Coronary artery (tissue), 2 donors: ENCODE measurements around the gene PRKAG1.

Experiments used
- DNase-seq: peaks from one replicate; pipeline ENCODE4 v3.0.0-alpha.2; 2017; ENCODE audit warnings: low spot score
- H3K27ac ChIP-seq, 2 donors: fragments of 200-600 bp; sonication (generic); one replicate each; pipeline ENCODE4 v1.5.1; 2016 to 2019
- H3K4me3 ChIP-seq: fragments of 200-600 bp; sonication (generic); 2 replicates; pipeline ENCODE4 v1.5.1; 2016; ENCODE audit warnings: mild to moderate bottlenecking, moderate library complexity
- TF ChIP-seq, protein P1 (sequence below): fragments of 200-600 bp; sonication (generic); IDR thresholded peaks from one replicate; pipeline ENCODE4 v1.5.1; 2019; ENCODE audit warnings: antibody characterized with exemption

The PRKAG1 gene

DNA sequence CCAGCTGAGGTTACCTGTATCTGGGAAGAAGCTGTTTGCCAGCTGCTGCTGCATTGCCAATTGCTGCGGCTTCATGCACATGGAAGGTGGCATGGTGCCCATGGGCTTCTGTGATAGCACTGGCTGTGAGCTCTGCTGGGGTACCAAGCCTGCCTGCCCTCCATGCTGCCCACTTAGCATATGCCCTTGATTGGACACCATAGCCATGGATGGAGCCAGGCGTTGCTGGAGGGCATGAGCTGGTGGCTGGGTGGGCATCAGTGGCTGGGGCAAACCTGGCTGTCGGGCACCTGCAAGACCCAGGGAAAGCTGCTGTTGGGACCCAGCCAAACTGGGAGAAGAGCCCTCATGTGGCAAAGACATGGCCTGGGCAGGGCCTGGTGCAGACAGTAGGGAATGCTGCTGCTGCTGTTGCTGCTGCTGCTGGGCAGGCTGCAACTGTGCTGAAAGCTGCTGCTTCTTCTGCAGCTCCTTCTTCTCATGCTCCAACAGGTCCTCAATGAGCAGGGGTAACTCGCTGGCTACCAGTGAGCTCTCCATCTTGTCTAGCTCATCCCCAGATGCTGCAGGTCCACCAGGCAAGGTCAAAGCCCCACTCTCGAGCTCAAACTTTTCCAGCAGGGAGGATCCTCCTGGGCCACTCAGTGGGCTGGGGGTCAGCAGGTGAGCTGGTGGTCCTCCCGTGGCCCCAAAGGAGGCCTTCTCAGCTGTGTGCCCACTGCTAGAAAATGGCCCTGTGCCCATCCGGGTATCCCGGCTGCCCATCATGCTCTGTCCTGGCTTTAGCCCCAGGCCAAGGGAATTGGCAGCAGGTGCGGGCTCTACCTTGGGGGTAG, 18.8 kb upstream of the PRKAG1 start:
- TF ChIP-seq, protein P1, sequence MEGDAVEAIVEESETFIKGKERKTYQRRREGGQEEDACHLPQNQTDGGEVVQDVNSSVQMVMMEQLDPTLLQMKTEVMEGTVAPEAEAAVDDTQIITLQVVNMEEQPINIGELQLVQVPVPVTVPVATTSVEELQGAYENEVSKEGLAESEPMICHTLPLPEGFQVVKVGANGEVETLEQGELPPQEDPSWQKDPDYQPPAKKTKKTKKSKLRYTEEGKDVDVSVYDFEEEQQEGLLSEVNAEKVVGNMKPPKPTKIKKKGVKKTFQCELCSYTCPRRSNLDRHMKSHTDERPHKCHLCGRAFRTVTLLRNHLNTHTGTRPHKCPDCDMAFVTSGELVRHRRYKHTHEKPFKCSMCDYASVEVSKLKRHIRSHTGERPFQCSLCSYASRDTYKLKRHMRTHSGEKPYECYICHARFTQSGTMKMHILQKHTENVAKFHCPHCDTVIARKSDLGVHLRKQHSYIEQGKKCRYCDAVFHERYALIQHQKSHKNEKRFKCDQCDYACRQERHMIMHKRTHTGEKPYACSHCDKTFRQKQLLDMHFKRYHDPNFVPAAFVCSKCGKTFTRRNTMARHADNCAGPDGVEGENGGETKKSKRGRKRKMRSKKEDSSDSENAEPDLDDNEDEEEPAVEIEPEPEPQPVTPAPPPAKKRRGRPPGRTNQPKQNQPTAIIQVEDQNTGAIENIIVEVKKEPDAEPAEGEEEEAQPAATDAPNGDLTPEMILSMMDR, result no peak
- no peak for DNase-seq
- no peak overlapping the region for H3K4me3 ChIP-seq
- no peak overlapping the region for H3K27ac ChIP-seq

DNA sequence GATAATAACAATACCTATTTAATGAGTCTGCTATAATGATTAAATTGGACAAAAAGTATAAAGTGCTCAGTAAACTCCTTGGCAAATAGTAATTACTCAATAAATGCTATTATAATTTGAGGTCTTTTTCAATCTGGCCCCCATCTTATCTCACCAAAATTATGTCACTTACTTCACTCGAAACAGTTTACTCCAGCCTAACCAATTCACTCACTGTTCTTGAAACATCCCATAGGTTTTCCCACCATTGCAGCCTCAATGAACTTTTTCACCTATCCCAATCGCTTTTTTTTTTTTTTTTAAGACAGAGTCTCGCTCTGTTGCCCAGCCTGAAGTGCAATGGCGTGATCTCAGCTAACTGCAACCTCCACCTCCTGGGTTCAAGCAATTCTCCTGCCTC, 17.5 kb upstream of the PRKAG1 start:
- TF ChIP-seq, protein P1, result no peak
- H3K27ac ChIP-seq, result no peak overlapping the region

DNA sequence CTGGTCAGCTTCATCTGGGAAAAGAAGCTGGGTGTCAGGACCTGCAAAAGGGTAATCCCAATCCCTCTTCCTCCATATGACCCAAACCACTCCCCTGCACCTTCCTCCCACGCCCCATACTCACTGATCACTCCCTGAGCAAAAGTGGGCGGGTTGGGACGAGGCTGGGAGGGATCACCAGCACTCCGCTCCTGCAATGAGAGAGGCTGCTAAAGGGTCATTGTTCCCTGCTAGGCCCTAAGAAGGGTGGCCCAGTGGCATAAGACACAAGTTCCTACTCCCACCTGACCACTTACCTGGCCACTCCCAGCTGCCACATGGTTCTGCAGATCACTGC, 15.7 kb upstream of the PRKAG1 start:
- H3K4me3 ChIP-seq, result no peak overlapping the region
- no peak overlapping the region for H3K27ac ChIP-seq
- TF ChIP-seq, protein P1, result no peak
- DNase-seq, result no peak

More for the DNA sequence above, 17.5 kb upstream of the PRKAG1 start:
- DNase-seq, result no peak
- H3K4me3 ChIP-seq, result no peak overlapping the region

DNA sequence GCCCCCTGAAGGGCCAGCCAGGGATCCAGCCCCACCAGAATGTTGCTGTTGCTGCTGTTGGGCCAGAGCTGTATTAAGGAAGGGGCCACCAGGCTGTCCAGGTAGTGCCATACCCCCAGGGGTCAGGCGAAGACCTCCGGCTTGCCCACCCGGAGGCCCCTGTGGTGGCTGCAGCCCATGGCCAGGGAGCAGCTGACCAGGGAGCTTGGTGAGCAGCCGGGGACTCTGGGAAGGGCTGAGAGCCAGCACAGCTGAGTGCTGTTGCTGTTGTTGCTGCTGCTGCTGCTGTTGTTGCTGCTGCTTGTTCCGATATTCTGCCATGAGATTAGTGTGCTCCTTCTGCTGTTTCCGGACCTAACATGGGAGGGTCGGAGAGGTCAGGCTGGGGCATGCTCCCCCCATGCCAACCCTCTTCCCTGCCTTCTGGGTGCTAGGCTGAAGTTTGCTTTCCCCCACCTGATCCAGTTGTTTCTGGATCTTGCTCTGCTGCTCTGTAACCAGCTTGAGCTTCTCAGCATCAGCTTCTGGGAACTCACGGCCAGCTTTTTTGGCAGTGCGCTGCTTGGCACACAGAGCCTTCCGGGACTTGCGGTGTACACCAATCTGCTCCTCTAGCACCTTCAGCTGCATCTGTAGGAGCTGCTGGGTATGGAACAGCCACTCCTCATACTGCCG, 15.2 kb upstream of the PRKAG1 start:
- TF ChIP-seq, protein P1, result no peak
- H3K27ac ChIP-seq, result no peak overlapping the region
- no peak for DNase-seq
- H3K4me3 ChIP-seq, result no peak overlapping the region

GRCh38 chr12:49032679-49033447, 14.3 kb upstream of the PRKAG1 start:
- Histone ChIP-seq H3K27ac (no peak overlapping the region), H3K4me3 (no peak overlapping the region)
- TF ChIP-seq, protein P1, result no peak
- DNase-seq, result no peak

- TF ChIP-seq, protein P1, result no peak
- Histone ChIP-seq H3K27ac (no peak overlapping the region), H3K4me3 (no peak overlapping the region)
- DNase-seq, result no peak
Measured at GRCh38 chr12:49032276-49032675, 13.7 kb upstream of the PRKAG1 start.
